Measurements from ENCODE around the gene THBD. TPM values are rescaled to one million over a fixed set of nuclear protein-coding genes. Genes with fewer than 3 reads are reported as not detected.

The THBD gene
- total and polyA plus RNA-seq, 9 of the 15 experiments (the other 6 are each of a cell fraction or from before 2014, with no cell fraction given) = 0.07 to 0.49 (median 0.33) TPM

- H3K9me1 ChIP-seq (ENCODE audit: control insufficient read depth, insufficient read depth, low read length) = no peaks in the 10 kb centered on the region
- POLR2A ChIA-PET = interaction anchor here (0.7 kb wide), 1 partner anchor 19 kb away, joined by 3 read pairs; no protein-coding TSS in a partner anchor
- H3K27ac ChIP-seq (ENCODE audit: extremely low read depth, low read depth, low read length) = no peak overlapping the region
- H4K20me1 ChIP-seq (replicated peaks; ENCODE audit: control insufficient read depth, insufficient read depth, low read length) = no peaks in the 10 kb centered on the region
- H3K36me3 ChIP-seq (ENCODE audit: control insufficient read depth, insufficient read depth, low read length) = no peaks in the 10 kb centered on the region
- H3K4me1 ChIP-seq (replicated peaks in 1 of 2; ENCODE audit: control insufficient read depth in 2 of 2, insufficient read depth in 2 of 2, low read length in 2 of 2) = peaks cover 29% of the 10 kb centered on the region in 2 experiments
- no peaks in the 10 kb centered on the region for H3K9me3 ChIP-seq (replicated peaks; ENCODE audit: control insufficient read depth, insufficient read depth, low read depth, low read length)
- no peak for TF ChIP-seq ZNF408 (CRISPR knock-in tag; IDR thresholded peaks at IDR 0.05; ENCODE audit: low read depth)
- no peak for TF ChIP-seq MCM3 (IDR thresholded peaks at IDR 0.05)
- no peak for TF ChIP-seq XRCC5 (IDR thresholded peaks at IDR 0.05; ENCODE audit: low read depth, low read length)
- TF ChIP-seq MCM2 (IDR thresholded peaks at IDR 0.05; ENCODE audit: low read depth) = no peak
- no peak for TF ChIP-seq POLR2B (IDR thresholded peaks at IDR 0.05; ENCODE audit: low read depth, partially characterized antibody)
- no peak for TF ChIP-seq GABPA (tag; conservative IDR thresholded peaks at IDR 0.05; ENCODE audit: low read depth)
- no peak for TF ChIP-seq JUN (IDR thresholded peaks at IDR 0.05; ENCODE audit: borderline replicate concordance, low read depth, low read length)
- TF ChIP-seq JUN (CRISPR knock-in tag; IDR thresholded peaks at IDR 0.05; ENCODE audit: borderline replicate concordance) = no peak
- TF ChIP-seq ATF6 (CRISPR knock-in tag; IDR thresholded peaks at IDR 0.05) = no peak
- no peak for TF ChIP-seq ZBTB43 (CRISPR knock-in tag; IDR thresholded peaks at IDR 0.05)
- FAIRE-seq (peak; percentile 19), DNase-seq (ENCODE audit: extremely low read depth in 1 of 4, low spot score in 3 of 4) (no peak), ATAC-seq (no peak)
- H3K4me2 ChIP-seq (ENCODE audit: insufficient read depth, low read length) = no peak overlapping the region
- CTCF ChIA-PET (ENCODE audit: low intra/inter-chr PET ratio) = no interaction called here
- peak overlapping the region in 1 of 2 experiments; percentile 60; a peak in 1 of 4 replicates for H3K9ac ChIP-seq (ENCODE audit: insufficient read depth in 1 of 2, low read depth in 2 of 2, low read length in 2 of 2)
- intact Hi-C loops (cut with micrococcal nuclease) = loop anchor here (5.0 kb wide), 1 partner anchor 39 kb away; no protein-coding TSS in a partner anchor
- no peaks in the 10 kb centered on the region for H3K27me3 ChIP-seq (ENCODE audit: control insufficient read depth in 2 of 2, insufficient read depth in 2 of 2, low read length in 2 of 2)
- no TSS peak for BruUV-seq (replicated peaks)
- H3K4me3 ChIP-seq = no peak overlapping the region
- WGBS (ENCODE audit: insufficient coverage, low coverage, missing lambda C conversion rate) = 72% methylated on average over 7 of the region's 7 CpGs
- H3K79me2 ChIP-seq (ENCODE audit: control insufficient read depth, insufficient read depth, low read length) = no peaks in the 10 kb centered on the region
- no peak overlapping the region for H2AFZ ChIP-seq (ENCODE audit: low read depth, low read length)
- in situ Hi-C loops (cut with MboI) = no loop called here
Observed at GRCh38 chr20:23092861-23093495, 43.5 kb upstream of the THBD start.
